ENCODE results near the gene FBXL3. TPM values are rescaled to one million over a fixed set of nuclear protein-coding genes. Genes with fewer than 3 reads are reported as not detected.
A peak's percentile ranks its signal among the peaks of the same experiment; 100 is the strongest.
"Not testable (repeated sequence)": the region's sequence is repeated elsewhere in the genome, so short reads cannot be mapped to it uniquely, and the experiment has no call there.

FBXL3 gene
- total and polyA plus RNA-seq, 8 donors: 12.7 to 91.4 (median 19.0) TPM

DNA sequence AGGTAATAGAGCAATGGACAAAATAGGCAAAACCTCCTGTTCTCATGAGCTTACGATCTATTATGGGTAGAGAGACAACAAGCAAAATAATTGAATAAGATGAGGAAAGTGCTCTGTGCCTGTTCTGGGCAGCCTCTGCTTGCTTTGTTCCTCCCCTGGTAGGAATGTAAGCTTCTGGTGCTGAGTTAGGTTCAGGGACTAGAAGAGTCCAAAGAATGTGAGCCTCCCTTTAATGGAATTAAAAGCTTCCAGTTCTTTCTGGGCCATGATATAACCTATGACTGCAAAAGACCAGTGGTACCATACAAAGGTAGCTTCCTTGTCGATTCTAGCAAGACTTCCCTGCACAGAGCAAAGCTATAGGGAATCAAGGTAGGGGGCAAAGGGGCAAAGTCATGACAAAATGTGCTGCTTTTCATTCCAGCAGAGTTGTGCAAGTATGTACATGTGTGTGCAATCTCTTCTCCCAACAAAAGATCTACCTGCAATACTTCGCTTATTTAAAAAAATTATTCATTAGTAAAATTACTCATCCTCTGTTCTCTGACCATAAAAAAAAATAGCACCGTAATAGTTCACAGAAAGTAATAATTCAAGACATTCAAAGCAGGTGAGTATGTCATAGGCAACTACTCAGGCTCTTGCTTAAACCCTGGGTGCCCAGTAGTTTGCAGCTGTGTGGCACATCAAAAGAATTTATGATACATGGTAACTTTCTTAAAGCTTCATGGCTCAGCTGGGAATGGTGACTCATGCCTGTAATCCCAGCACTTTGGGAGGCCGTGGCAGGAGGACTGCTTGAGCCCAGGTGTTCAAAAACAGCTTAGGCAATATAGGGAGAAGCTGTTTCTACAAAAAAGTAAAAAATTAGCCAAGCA is 57.2 kb downstream of the FBXL3 start:
- no peak overlapping the region for H3K4me3 ChIP-seq
- WGBS, 5 donors: 83 to 92% (median 87%) methylated on average over 5 of the region's 5 CpGs
- TF ChIP-seq, protein P1, sequence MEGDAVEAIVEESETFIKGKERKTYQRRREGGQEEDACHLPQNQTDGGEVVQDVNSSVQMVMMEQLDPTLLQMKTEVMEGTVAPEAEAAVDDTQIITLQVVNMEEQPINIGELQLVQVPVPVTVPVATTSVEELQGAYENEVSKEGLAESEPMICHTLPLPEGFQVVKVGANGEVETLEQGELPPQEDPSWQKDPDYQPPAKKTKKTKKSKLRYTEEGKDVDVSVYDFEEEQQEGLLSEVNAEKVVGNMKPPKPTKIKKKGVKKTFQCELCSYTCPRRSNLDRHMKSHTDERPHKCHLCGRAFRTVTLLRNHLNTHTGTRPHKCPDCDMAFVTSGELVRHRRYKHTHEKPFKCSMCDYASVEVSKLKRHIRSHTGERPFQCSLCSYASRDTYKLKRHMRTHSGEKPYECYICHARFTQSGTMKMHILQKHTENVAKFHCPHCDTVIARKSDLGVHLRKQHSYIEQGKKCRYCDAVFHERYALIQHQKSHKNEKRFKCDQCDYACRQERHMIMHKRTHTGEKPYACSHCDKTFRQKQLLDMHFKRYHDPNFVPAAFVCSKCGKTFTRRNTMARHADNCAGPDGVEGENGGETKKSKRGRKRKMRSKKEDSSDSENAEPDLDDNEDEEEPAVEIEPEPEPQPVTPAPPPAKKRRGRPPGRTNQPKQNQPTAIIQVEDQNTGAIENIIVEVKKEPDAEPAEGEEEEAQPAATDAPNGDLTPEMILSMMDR (IDR thresholded peaks at IDR 0.05): no peak
- TF ChIP-seq POLR2AphosphoS5 (IDR thresholded peaks at IDR 0.05) (no peak), EP300 (IDR thresholded peaks at IDR 0.05) (no peak), POLR2A (IDR thresholded peaks at IDR 0.05) (no peak)
- no peak for DNase-seq
- H3K4me1 ChIP-seq: peaks cover 7 to 20% (median 10%) of the 10 kb centered on the region in 4 donors
- H3K36me3 ChIP-seq: no peaks in the 10 kb centered on the region
- no peak overlapping the region for H3K27ac ChIP-seq
- intact Hi-C loops (cut with DNase I; ENCODE audit: low total_unique reads): no loop called here
- no peaks in the 10 kb centered on the region for H3K9me3 ChIP-seq
- peaks cover 0 to 14% (median 0%) of the 10 kb centered on the region in 3 donors for H3K27me3 ChIP-seq

DNA sequence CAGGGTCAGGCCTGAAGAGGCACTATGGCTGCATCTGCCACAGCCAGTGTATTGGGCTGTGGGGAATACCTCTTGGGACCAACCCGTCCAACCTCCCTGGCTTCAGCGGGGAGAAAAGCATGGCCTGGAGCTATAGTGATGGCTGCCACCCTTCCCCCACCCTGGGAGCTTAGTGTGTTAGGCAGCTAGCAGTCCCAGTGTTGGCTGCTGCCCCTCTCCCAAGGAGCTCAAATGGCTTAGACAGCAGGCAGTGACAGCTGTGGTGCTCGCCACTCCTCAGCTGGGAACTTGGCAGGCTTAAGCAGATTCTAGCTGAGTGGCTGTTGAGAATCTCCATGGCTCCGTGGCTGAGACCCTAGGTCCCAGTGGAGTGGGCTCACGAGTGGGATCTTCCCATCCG is 58.9 kb downstream of the FBXL3 start:
- no peak overlapping the region for H3K4me3 ChIP-seq
- no peak for DNase-seq
- TF ChIP-seq, protein P1 (IDR thresholded peaks at IDR 0.05): no peak
- no peak for TF ChIP-seq POLR2AphosphoS5 (IDR thresholded peaks at IDR 0.05)
- TF ChIP-seq EP300 (IDR thresholded peaks at IDR 0.05): no peak
- no peak for TF ChIP-seq POLR2A (IDR thresholded peaks at IDR 0.05)
- 87 to 100% (median 88%) methylated on average over 3 to 6 of the region's 6 CpGs for WGBS, 5 donors
- peaks cover 7 to 20% (median 10%) of the 10 kb centered on the region in 4 donors for H3K4me1 ChIP-seq
- H3K9me3 ChIP-seq: no peaks in the 10 kb centered on the region
- intact Hi-C loops (cut with DNase I; ENCODE audit: low total_unique reads): no loop called here
- H3K27ac ChIP-seq: no peak overlapping the region
- no peaks in the 10 kb centered on the region for H3K36me3 ChIP-seq
- H3K27me3 ChIP-seq: peaks cover 0 to 10% (median 0%) of the 10 kb centered on the region in 3 donors

DNA sequence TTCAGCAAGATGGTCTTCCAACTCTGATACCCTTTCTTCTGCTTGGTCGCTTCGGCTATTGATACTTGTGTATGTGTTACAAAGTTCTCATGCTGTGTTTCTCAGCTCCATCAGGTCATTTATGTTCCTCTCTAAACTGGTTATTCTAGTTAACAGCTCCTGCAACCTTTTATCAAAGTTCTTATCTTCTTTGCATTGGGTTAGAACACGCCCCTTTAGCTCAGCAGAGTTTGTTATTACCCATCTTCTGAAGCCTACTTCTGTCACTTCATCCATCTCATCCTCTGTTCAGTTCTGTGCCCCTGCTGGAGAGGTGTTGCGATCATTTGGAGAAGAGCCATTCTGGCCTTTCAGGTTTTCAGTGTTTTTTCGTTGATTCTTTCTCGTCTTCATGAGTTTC is 59.9 kb downstream of the FBXL3 start:
- WGBS, 5 donors: 51 to 76% (median 59%) methylated on average over 6 of the region's 6 CpGs
- TF ChIP-seq POLR2A (IDR thresholded peaks at IDR 0.05): no peak
- no peak for TF ChIP-seq EP300 (IDR thresholded peaks at IDR 0.05)
- TF ChIP-seq POLR2AphosphoS5 (IDR thresholded peaks at IDR 0.05): no peak
- TF ChIP-seq, protein P1 (IDR thresholded peaks at IDR 0.05): no peak
- no peaks in the 10 kb centered on the region for H3K36me3 ChIP-seq
- H3K27ac ChIP-seq: no peak overlapping the region
- H3K27me3 ChIP-seq: peaks cover 0 to 10% (median 0%) of the 10 kb centered on the region in 3 donors
- no peak overlapping the region for H3K4me3 ChIP-seq
- DNase-seq: no peak
- peaks cover 7 to 13% (median 10%) of the 10 kb centered on the region in 4 donors for H3K4me1 ChIP-seq
- H3K9me3 ChIP-seq: no peaks in the 10 kb centered on the region
- intact Hi-C loops (cut with DNase I; ENCODE audit: low total_unique reads): no loop called here

DNA sequence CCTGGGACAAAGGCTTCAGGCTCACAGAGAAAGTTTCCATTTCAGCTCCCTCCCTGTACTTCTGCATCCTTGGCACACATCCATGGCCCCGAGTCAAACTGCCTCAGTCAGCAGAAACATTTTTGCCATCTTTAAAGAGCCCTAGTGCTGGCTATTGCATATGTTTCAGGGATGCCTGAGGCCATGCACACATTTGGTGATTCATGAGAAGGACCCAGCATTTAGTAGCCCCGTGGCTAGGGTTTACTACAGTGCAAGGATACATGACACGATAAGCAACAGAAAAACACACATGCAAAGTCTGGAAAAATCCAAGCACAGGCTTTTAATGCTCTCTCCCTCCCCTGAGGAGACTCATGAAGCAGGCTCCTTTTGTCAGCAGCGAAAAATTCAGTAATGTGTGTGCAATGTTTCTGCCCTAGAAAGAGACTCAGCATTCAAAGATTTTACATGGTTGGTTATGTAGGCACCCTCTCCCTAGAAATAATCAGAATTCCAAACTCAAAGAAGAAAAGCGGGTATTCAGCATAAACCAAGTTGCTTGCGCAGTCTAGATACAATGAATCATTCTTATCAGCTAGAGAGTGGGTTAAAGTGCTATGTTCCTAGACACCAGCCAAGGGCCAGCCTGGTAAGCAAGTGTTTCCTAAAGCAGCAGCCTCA is 61.1 kb downstream of the FBXL3 start:
- peaks cover 7 to 12% (median 10%) of the 10 kb centered on the region in 4 donors for H3K4me1 ChIP-seq
- peaks cover 0 to 10% (median 0%) of the 10 kb centered on the region in 3 donors for H3K27me3 ChIP-seq
- no peak for TF ChIP-seq POLR2A (IDR thresholded peaks at IDR 0.05)
- TF ChIP-seq, protein P1 (IDR thresholded peaks at IDR 0.05): no peak
- no peak for TF ChIP-seq POLR2AphosphoS5 (IDR thresholded peaks at IDR 0.05)
- TF ChIP-seq EP300 (IDR thresholded peaks at IDR 0.05): no peak
- no peak overlapping the region for H3K4me3 ChIP-seq
- WGBS, 5 donors: 31 to 44% (median 41%) methylated on average over 6 of the region's 6 CpGs
- intact Hi-C loops (cut with DNase I; ENCODE audit: low total_unique reads): no loop called here
- H3K9me3 ChIP-seq: peaks cover 0 to 5% (median 2%) of the 10 kb centered on the region in 4 donors
- DNase-seq: peak; percentile 33 to 82
- H3K27ac ChIP-seq: no peak overlapping the region
- H3K36me3 ChIP-seq: no peaks in the 10 kb centered on the region

DNA sequence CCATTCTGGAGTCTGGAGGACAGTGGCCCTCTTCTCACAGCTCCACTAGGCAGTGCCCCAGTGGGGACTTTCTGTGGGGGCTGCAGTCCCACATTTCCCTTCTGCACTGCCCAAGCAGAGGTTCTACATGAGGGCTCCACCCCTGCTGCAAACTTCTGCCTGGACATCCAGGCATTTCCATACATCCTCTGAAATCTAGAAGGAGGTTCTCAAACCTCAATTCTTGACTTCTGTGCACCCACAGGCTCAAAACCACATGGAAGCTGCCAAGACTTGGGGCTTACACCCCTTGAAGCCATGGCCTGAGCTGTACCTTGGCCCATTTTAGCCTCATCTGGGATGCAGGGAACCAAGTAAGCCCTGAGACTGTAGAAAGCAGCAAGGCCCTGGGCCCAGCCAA is 67.2 kb downstream of the FBXL3 start:
- H3K4me1 ChIP-seq; DNase-seq; H3K27ac ChIP-seq; H3K27me3 ChIP-seq; H3K36me3 ChIP-seq; intact Hi-C loops (cut with DNase I; ENCODE audit: low total_unique reads); H3K4me3 ChIP-seq: not testable (repeated sequence)
- peaks cover 0 to 27% (median 21%) of the 10 kb centered on the region in 4 donors for H3K9me3 ChIP-seq
